H1 (cell line): ENCODE measurements around the gene NUP107. TPM values are rescaled to one million over a fixed set of nuclear protein-coding genes. Genes with fewer than 3 reads are reported as not detected.
"Not testable (repeated sequence)": the region's sequence is repeated elsewhere in the genome, so short reads cannot be mapped to it uniquely, and the experiment has no call there.

ENCODE experiments used
- CTCF ChIA-PET: fragments of 300-600 bp; sonication (Branson Sonifier 250); formaldehyde crosslinking; loops from one replicate; lab custom pipeline; 2021; ENCODE audit not compliant: partially characterized antibody; lab: Charles Lee
- POLR2A ChIA-PET: fragments of 300-600 bp; sonication (Branson Sonifier 250); formaldehyde crosslinking; loops from one replicate; lab custom pipeline; 2021; ENCODE audit warnings: inconsistent platforms; ENCODE audit not compliant: partially characterized antibody; lab: Charles Lee
- DNase-seq, 2 experiments: peaks; one replicate each; pipeline versions ENCODE4 v3.0.0 to v3.0.0-alpha.2; 2010 to 2022; ENCODE audit warnings: low spot score in 2 of 2, low read depth in 1 of 2, mixed read lengths in 1 of 2
- FAIRE-seq: peaks from 2 replicates; lab custom pipeline; 2011; peaks lifted over from hg19 to GRCh38; lab: Jason Lieb, UNC
- H2AFZ ChIP-seq: 2 replicates; pipeline ENCODE4 v1.8.1; 2012; ENCODE audit warnings: low read length, inconsistent platforms
- H2AK5ac ChIP-seq: 2 replicates; pipeline ENCODE4 v1.6.1; 2013; ENCODE audit warnings: low read depth, low read length
- H2BK120ac ChIP-seq: replicated peaks from 2 replicates; pipeline ENCODE3; 2013; ENCODE audit warnings: low read depth, low read length, inconsistent platforms
- H2BK12ac ChIP-seq: 2 replicates; pipeline ENCODE4 v1.6.1; 2013; ENCODE audit warnings: low read depth, low read length
- H2BK15ac ChIP-seq: 2 replicates; pipeline ENCODE4 v1.6.1; 2013; ENCODE audit warnings: low read length
- H2BK20ac ChIP-seq: 2 replicates; pipeline ENCODE4 v1.6.1; 2013; ENCODE audit warnings: low read length
- H2BK5ac ChIP-seq: 2 replicates; pipeline ENCODE4 v1.6.1; 2013; ENCODE audit warnings: low read depth, low read length
- H3K14ac ChIP-seq: 2 replicates; pipeline ENCODE4 v1.6.1; 2013; ENCODE audit warnings: inconsistent platforms; ENCODE audit not compliant: insufficient read length
- H3K18ac ChIP-seq: 2 replicates; pipeline ENCODE4 v1.6.1; 2013; ENCODE audit warnings: low read length; ENCODE audit errors: extremely low read depth
- H3K23ac ChIP-seq: 2 replicates; pipeline ENCODE4 v1.6.1; 2013; ENCODE audit warnings: inconsistent platforms; ENCODE audit not compliant: insufficient read length
- H3K23me2 ChIP-seq: 2 replicates; pipeline ENCODE4 v1.6.1; 2013; ENCODE audit warnings: low read depth, low read length
- H3K27ac ChIP-seq: 2 replicates; pipeline ENCODE4 v1.6.1; 2011; ENCODE audit warnings: low read depth, low read length, inconsistent platforms
- H3K27me3 ChIP-seq, 4 experiments: replicated peaks in 1 of 4; 1 replicate in 1 of 4; 2 replicates in 3 of 4; pipeline versions ENCODE4 v1.6.1 to v1.8.1; 2011 to 2013; ENCODE audit warnings: low read length in 3 of 4, mild to moderate bottlenecking in 3 of 4, inconsistent platforms in 2 of 4, mixed read lengths in 2 of 4, moderate library complexity in 1 of 4; ENCODE audit not compliant: control insufficient read depth in 3 of 4, insufficient read depth in 3 of 4; ENCODE audit errors: extremely low read depth in 1 of 4
- H3K36me3 ChIP-seq, 4 experiments: 2 replicates each; pipeline versions ENCODE4 v1.6.1 to v1.8.1; 2011 to 2013; ENCODE audit warnings: mild to moderate bottlenecking in 4 of 4, low read length in 3 of 4, moderate library complexity in 2 of 4, control low read depth in 1 of 4, inconsistent platforms in 1 of 4; ENCODE audit not compliant: insufficient read depth in 4 of 4, control insufficient read depth in 2 of 4
- H3K4ac ChIP-seq: replicated peaks from 2 replicates; pipeline ENCODE3; 2013; ENCODE audit warnings: low read length, low read depth, mixed read lengths, inconsistent platforms; ENCODE audit not compliant: insufficient read length
- H3K4me1 ChIP-seq, 4 experiments: replicated peaks in 1 of 4; 1 replicate in 1 of 4; 2 replicates in 3 of 4; pipeline versions ENCODE4 v1.6.1 to v1.8.1; 2011 to 2013; ENCODE audit warnings: low read length in 3 of 4, inconsistent platforms in 2 of 4, mixed read lengths in 1 of 4; ENCODE audit not compliant: insufficient read depth in 4 of 4, control insufficient read depth in 3 of 4
- H3K4me2 ChIP-seq, 2 experiments: 2 replicates each; pipeline versions ENCODE4 v1.6.1 to v1.8.1; 2011 to 2013; ENCODE audit warnings: low read depth in 2 of 2, low read length in 2 of 2, control low read depth in 1 of 2, inconsistent platforms in 1 of 2, mild to moderate bottlenecking in 1 of 2; ENCODE audit not compliant: insufficient read depth in 1 of 2
- H3K4me3 ChIP-seq, 4 experiments: fragments of 200-600, 300-600 bp in 1 of 4; sonication (generic), shearing (Covaris generic), sonication (Bioruptor Twin) in 1 of 4; 2 replicates each; pipeline versions ENCODE4 v1.5.1 to v1.8.1; 2011 to 2016; ENCODE audit warnings: low read length in 4 of 4, low read depth in 3 of 4, control low read depth in 2 of 4, inconsistent platforms in 2 of 4, mild to moderate bottlenecking in 2 of 4, mixed read lengths in 1 of 4, moderate library complexity in 1 of 4; ENCODE audit not compliant: insufficient read depth in 2 of 4; ENCODE audit errors: extremely low read depth in 1 of 4
- H3K56ac ChIP-seq: replicated peaks from 2 replicates; pipeline ENCODE3; 2013; ENCODE audit warnings: low read depth, mild to moderate bottlenecking, mixed read lengths, low read length, inconsistent platforms; ENCODE audit not compliant: insufficient read length
- H3K79me1 ChIP-seq: 2 replicates; pipeline ENCODE4 v1.6.1; 2013; ENCODE audit warnings: low read depth, low read length, control low read depth
- H3K79me2 ChIP-seq, 2 experiments: 2 replicates each; pipeline versions ENCODE4 v1.6.1 to v1.8.1; 2012 to 2013; ENCODE audit warnings: low read length in 2 of 2, mild to moderate bottlenecking in 2 of 2, inconsistent platforms in 1 of 2; ENCODE audit not compliant: insufficient read depth in 2 of 2, control insufficient read depth in 1 of 2
- H3K9ac ChIP-seq, 4 experiments: replicated peaks in 1 of 4; 1 replicate in 1 of 4; 2 replicates in 3 of 4; pipeline versions ENCODE4 v1.6.1 to v1.8.1; 2011 to 2013; ENCODE audit warnings: low read depth in 3 of 4, low read length in 3 of 4, control low read depth in 2 of 4, mild to moderate bottlenecking in 2 of 4, moderate library complexity in 2 of 4, inconsistent platforms in 1 of 4; ENCODE audit errors: extremely low read depth in 1 of 4
- H3K9me3 ChIP-seq, 2 experiments: 2 replicates each; pipeline versions ENCODE4 v1.6.1 to v1.8.1; 2012 to 2013; ENCODE audit warnings: mild to moderate bottlenecking in 2 of 2, moderate library complexity in 2 of 2, control low read depth in 1 of 2, inconsistent platforms in 1 of 2, low read depth in 1 of 2, low read length in 1 of 2, mixed read lengths in 1 of 2; ENCODE audit not compliant: insufficient read depth in 2 of 2
- H4K20me1 ChIP-seq, 2 experiments: replicated peaks in 1 of 2; 2 replicates each; pipeline versions ENCODE3 to v1.8.1; 2011 to 2013; ENCODE audit warnings: inconsistent platforms in 2 of 2, low read length in 2 of 2, mild to moderate bottlenecking in 1 of 2; ENCODE audit not compliant: insufficient read depth in 2 of 2, control insufficient read depth in 1 of 2
- H4K5ac ChIP-seq: 2 replicates; pipeline ENCODE4 v1.6.1; 2013; ENCODE audit warnings: low read length, low read depth, mixed read lengths, inconsistent platforms; ENCODE audit not compliant: insufficient read length
- H4K8ac ChIP-seq: 2 replicates; pipeline ENCODE4 v1.8.0; 2013; ENCODE audit warnings: mild to moderate bottlenecking, moderate library complexity, low read length, inconsistent platforms; ENCODE audit not compliant: insufficient read depth; ENCODE audit errors: extremely low read depth
- H4K91ac ChIP-seq: replicated peaks from 2 replicates; pipeline ENCODE3; 2013; ENCODE audit warnings: low read length, mixed read lengths, inconsistent platforms; ENCODE audit not compliant: insufficient read length
- CEBPB ChIP-seq: IDR thresholded peaks from 2 replicates; pipeline ENCODE4 v1.6.1; 2012; ENCODE audit warnings: low read depth, low read length
- CTBP2 ChIP-seq: IDR thresholded peaks from 2 replicates; pipeline ENCODE4 v1.7.0; 2011; ENCODE audit warnings: borderline replicate concordance, mild to moderate bottlenecking, moderate library complexity, mixed read lengths, low read length; ENCODE audit not compliant: insufficient read depth, insufficient read length
- EZH2 ChIP-seq: fragments of 200-600 bp; sonication (generic); IDR thresholded peaks from 2 replicates; pipeline ENCODE4 v1.7.1; 2012; ENCODE audit warnings: low read depth, mild to moderate bottlenecking, moderate library complexity, low read length, inconsistent platforms; ENCODE audit not compliant: severe bottlenecking
- JUND ChIP-seq: IDR thresholded peaks from 2 replicates; pipeline ENCODE4 v1.6.1; 2011; ENCODE audit warnings: mild to moderate bottlenecking, improper control_type of control experiment, low read length
- MAFK ChIP-seq: IDR thresholded peaks from 2 replicates; pipeline ENCODE4 v1.6.1; 2012; ENCODE audit warnings: low read depth, mild to moderate bottlenecking, improper control_type of control experiment, low read length
- NRF1 ChIP-seq: IDR thresholded peaks from 2 replicates; pipeline ENCODE4 v1.6.1; 2011; ENCODE audit warnings: mild to moderate bottlenecking, low read depth, low read length, improper control_type of control experiment
- PHF8 ChIP-seq: fragments of 200-600 bp; sonication (generic); conservative IDR thresholded peaks from 2 replicates; pipeline ENCODE4 v1.7.1; 2012; ENCODE audit warnings: low read depth, mild to moderate bottlenecking, inconsistent platforms, low read length, moderate library complexity
- POLR2AphosphoS5 ChIP-seq: IDR thresholded peaks from 2 replicates; pipeline ENCODE4 v1.6.1; 2011; ENCODE audit warnings: low read depth, low read length
- RBBP5 ChIP-seq: IDR thresholded peaks from 2 replicates; pipeline ENCODE4 v1.7.1; 2012; ENCODE audit warnings: low read depth, mild to moderate bottlenecking, inconsistent platforms, low read length, moderate library complexity, borderline replicate concordance
- RNF2 ChIP-seq: fragments of 200-900, 300-1000 bp; sonication (generic); IDR thresholded peaks from 2 replicates; pipeline ENCODE4 v1.7.1; 2016; ENCODE audit warnings: borderline replicate concordance, low read depth, mild to moderate bottlenecking, antibody characterized with exemption, low read length; ENCODE audit not compliant: poor library complexity, severe bottlenecking; ENCODE audit errors: missing control alignments
- WGBS, 2 experiments: shearing (Covaris generic) in 1 of 2; methylation state at CpG; one replicate each; pipeline versions ENCODE4 v1.1.6 to v1.1.7; 2013 to 2015; ENCODE audit warnings: low lambda C conversion rate in 2 of 2, mixed read lengths in 2 of 2, inconsistent platforms in 1 of 2, low coverage in 1 of 2, missing lambda C conversion rate in 1 of 2; ENCODE audit not compliant: insufficient replicate concordance in 2 of 2, insufficient coverage in 1 of 2, insufficient read length in 1 of 2; ENCODE audit errors: extremely low coverage in 1 of 2, missing lambda C conversion rate in 1 of 2; 5-methylcytosine and 5-hydroxymethylcytosine counted together
- polyA plus RNA-seq, 7 experiments: library from polyadenylated mRNA; depleted of rRNA in 3 of 7; stranded (reverse) in 5 of 7; unstranded in 2 of 7; fragments of >200 nt in 5 of 7; fragments of 200-250 nt in 2 of 7; gene quantifications; 1 replicate in 5 of 7; 2 replicates in 1 of 7; 4 replicates in 1 of 7; pipeline versions ENCODE4 v1.2.1 to v1.2.3, GENCODE V29; 2011 to 2013; ENCODE audit warnings: missing spikeins in 2 of 7, mixed read lengths in 2 of 7
- total RNA-seq: library from RNA; stranded (reverse); fragmentation: NEBNext Ultra II Directional; extraction: Animal tissue kit (Norgen Biotek cat#: 25700); gene quantifications from 2 replicates; pipeline ENCODE4 v1.2.1, GENCODE V29; 2021

NUP107 gene
- total and polyA plus RNA-seq, 2 of the 8 experiments (the other 6 are each of a cell fraction or from before 2014, with no cell fraction given), result 46.1 to 141 TPM

DNA sequence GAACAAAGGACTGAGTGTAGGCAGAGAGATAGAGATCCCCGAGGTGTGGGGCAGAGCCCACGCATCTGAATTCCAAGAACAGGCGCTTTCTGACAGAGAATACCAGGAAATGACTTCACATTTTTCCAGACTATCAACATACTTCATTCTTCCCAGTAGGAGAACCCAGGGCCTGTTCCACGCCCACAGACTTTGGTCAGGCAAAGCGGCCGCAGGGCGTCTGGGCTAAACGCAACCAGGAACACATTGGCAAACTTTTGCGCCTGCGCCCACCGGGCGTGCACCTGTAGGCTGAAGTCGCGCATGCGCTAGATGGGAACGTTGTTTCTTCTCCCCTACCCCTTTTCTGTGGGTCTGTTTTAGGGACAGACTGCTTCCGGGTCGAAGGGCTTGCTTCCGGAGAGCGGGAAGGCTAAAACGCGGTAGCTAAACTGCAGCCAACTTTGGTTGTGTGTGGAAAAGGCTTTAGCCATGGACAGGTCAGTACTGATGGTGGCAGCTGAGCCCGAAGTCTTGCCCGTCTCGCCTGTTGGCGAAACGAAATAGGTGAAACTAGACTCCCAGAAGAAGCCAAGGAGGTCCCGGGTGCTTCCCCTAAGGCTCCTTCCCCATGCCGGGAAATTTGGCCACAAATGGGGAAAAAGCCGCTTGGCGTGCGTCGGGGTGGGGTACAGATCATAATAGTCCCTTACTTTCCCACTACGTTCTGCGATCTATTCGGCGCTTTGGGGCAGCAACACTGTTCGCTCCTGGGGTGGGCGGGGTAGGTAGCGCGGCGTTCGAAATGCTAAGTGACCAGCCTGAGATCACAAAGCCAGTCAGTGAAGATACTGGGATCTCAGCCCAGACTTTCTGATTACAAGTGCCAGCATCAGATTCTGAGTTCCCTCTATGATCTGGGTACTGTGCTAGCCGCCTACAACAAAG is at the start of gene NUP107 (continued):
- TF ChIP-seq CTBP2 (no peak), MAFK (no peak), NRF1 (peak; percentile 88), JUND (peak; percentile 47; the same call in 1 of the 2 replicates), EZH2 (no peak), RBBP5 (peak; percentile 93), CEBPB (no peak), PHF8 (peak; percentile 93), RNF2 (no peak), POLR2AphosphoS5 (peak; percentile 91)
- TF ChIP-seq, all 59 proteins: peak for 29

DNA sequence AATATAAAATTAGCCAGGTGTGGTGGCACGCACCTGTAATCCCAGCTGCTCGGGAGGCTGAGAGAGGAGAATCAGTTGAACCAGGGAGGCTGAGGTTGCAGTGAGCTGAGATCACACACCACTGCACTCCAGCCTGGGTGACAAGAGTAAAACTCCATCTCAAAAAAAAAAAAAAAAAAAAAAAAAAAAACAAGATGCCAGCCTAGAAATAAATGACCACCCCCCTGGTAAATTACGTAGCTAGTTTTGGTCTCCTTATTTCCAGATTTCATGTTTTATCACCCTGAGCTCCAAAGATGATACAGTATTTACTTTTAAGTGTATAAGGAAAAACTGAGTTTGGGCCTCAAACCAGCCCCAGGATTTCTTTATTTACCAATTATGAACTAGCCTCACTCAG is 49.3 kb upstream of the NUP107 start:
- not testable (repeated sequence) for H3K27ac ChIP-seq
- WGBS, 2 experiments, result 100% methylated on average over 3 of the region's 3 CpGs; no CpG with 5 or more reads in 1 of the 2 experiments

More for the DNA sequence above, 49.3 kb upstream of the NUP107 start:
- H2BK15ac ChIP-seq, H3K56ac ChIP-seq, H3K27me3 ChIP-seq, H3K9ac ChIP-seq, H3K18ac ChIP-seq, H2BK120ac ChIP-seq, H2AK5ac ChIP-seq, H2BK12ac ChIP-seq, H4K91ac ChIP-seq, H4K5ac ChIP-seq, H3K4me1 ChIP-seq, POLR2A ChIA-PET, H3K36me3 ChIP-seq, H3K14ac ChIP-seq, H2BK20ac ChIP-seq, H3K9me3 ChIP-seq, H2BK5ac ChIP-seq, H3K4me2 ChIP-seq, H4K8ac ChIP-seq, H3K23me2 ChIP-seq, H3K79me1 ChIP-seq, H2AFZ ChIP-seq, DNase-seq, H3K4ac ChIP-seq, FAIRE-seq, H4K20me1 ChIP-seq, H3K23ac ChIP-seq, H3K4me3 ChIP-seq: not testable (repeated sequence)
- CTCF ChIA-PET, result interaction anchor here (0.5 kb wide), 1 partner anchor 206 kb away, joined by 3 read pairs; no protein-coding TSS in a partner anchor
- H3K79me2 ChIP-seq, result peaks cover 0 to 91% of the 10 kb centered on the region in 2 experiments; a peak in 2 of 4 replicates
